Stimulated activated memory B cell treated with anti-CD40 and anti-IgM and Interleukin-4, amounts not matched to agents 10 μg/mL and 1 μg/mL and 100 μg/mL, for 72 hours (primary cell): ENCODE measurements around the gene GABPB1.
A peak's percentile ranks its signal among the peaks of the same experiment; 100 is the strongest.

Experiments
- ATAC-seq: fragments of 150-1000 bp; cut with Tn5 transposase; 2 replicates; pipeline ENCODE4 v1.10.0; 2021
- H3K27ac Mint-ChIP-seq: one replicate; pipeline ENCODE4 v1.8.0; 2022; ENCODE audit warnings: mild to moderate bottlenecking, mixed read lengths
- H3K27me3 Mint-ChIP-seq: one replicate; pipeline ENCODE4 v1.8.0; 2022; ENCODE audit warnings: mixed read lengths
- H3K36me3 Mint-ChIP-seq: one replicate; pipeline ENCODE4 v1.8.0; 2022; ENCODE audit warnings: mixed read lengths
- H3K4me1 Mint-ChIP-seq: one replicate; pipeline ENCODE4 v1.8.0; 2022; ENCODE audit warnings: mixed read lengths
- H3K4me3 Mint-ChIP-seq: one replicate; pipeline ENCODE4 v1.8.0; 2022; ENCODE audit warnings: mild to moderate bottlenecking, moderate library complexity, mixed read lengths
- H3K9me3 Mint-ChIP-seq: one replicate; pipeline ENCODE4 v1.8.0; 2022; ENCODE audit warnings: mixed read lengths

The GABPB1 gene

GRCh38 chr15:50275091-50275490 lies 79.9 kb downstream of the GABPB1 start:
- ATAC-seq, result no peak
- no peaks in the 10 kb centered on the region for H3K9me3 Mint-ChIP-seq
- no peak overlapping the region for H3K4me3 Mint-ChIP-seq
- no peaks in the 10 kb centered on the region for H3K27me3 Mint-ChIP-seq
- no peaks in the 10 kb centered on the region for H3K4me1 Mint-ChIP-seq
- peaks cover 16% of the 10 kb centered on the region for H3K36me3 Mint-ChIP-seq
- no peak overlapping the region for H3K27ac Mint-ChIP-seq

GRCh38 chr15:50267577-50267976 lies 87.4 kb downstream of the GABPB1 start:
- H3K4me1 Mint-ChIP-seq, result peaks cover 6% of the 10 kb centered on the region
- H3K27me3 Mint-ChIP-seq, result peaks cover 17% of the 10 kb centered on the region
- no peak overlapping the region for H3K27ac Mint-ChIP-seq
- H3K4me3 Mint-ChIP-seq, result no peak overlapping the region
- no peak for ATAC-seq
- H3K36me3 Mint-ChIP-seq, result peaks cover 6% of the 10 kb centered on the region
- H3K9me3 Mint-ChIP-seq, result peaks cover 4% of the 10 kb centered on the region

GRCh38 chr15:50265620-50266019 lies 89.4 kb downstream of the GABPB1 start, which contains the start of gene HDC:
Gene HDC (minus strand): TSS chr15:50265726. CDS start chr15:50265623, 103 bp downstream.
- Mint-ChIP-seq H3K4me3 (no peak within 1 kb of the TSS), H3K27ac (no peak within 1 kb of the TSS), H3K27me3 (peaks cover 17% of the 10 kb centered on the region), H3K9me3 (peaks cover 4% of the 10 kb centered on the region), H3K36me3 (peaks cover 6% of the 10 kb centered on the region), H3K4me1 (peaks cover 23% of the 10 kb centered on the region)
- ATAC-seq, result no peak

GRCh38 chr15:50262533-50262932 lies 92.5 kb downstream of the GABPB1 start:
- Mint-ChIP-seq H3K27me3 (peaks cover 17% of the 10 kb centered on the region), H3K27ac (no peak overlapping the region), H3K36me3 (peaks cover 6% of the 10 kb centered on the region), H3K9me3 (peaks cover 4% of the 10 kb centered on the region), H3K4me1 (peaks cover 28% of the 10 kb centered on the region), H3K4me3 (no peak overlapping the region)
- ATAC-seq, result peak; percentile 62

GRCh38 chr15:50261981-50262380 lies 93.0 kb downstream of the GABPB1 start:
- ATAC-seq, result no peak
- H3K4me1 Mint-ChIP-seq, result peaks cover 28% of the 10 kb centered on the region
- H3K9me3 Mint-ChIP-seq, result peaks cover 1% of the 10 kb centered on the region
- peaks cover 2% of the 10 kb centered on the region for H3K36me3 Mint-ChIP-seq
- no peak overlapping the region for H3K4me3 Mint-ChIP-seq
- peaks cover 12% of the 10 kb centered on the region for H3K27me3 Mint-ChIP-seq
- no peak overlapping the region for H3K27ac Mint-ChIP-seq

- no peaks in the 10 kb centered on the region for H3K9me3 Mint-ChIP-seq
- H3K36me3 Mint-ChIP-seq, result no peaks in the 10 kb centered on the region
- peaks cover 28% of the 10 kb centered on the region for H3K4me1 Mint-ChIP-seq
- peaks cover 8% of the 10 kb centered on the region for H3K27me3 Mint-ChIP-seq
- H3K4me3 Mint-ChIP-seq, result no peak overlapping the region
- ATAC-seq, result peak; percentile 2
- H3K27ac Mint-ChIP-seq, result peak overlapping the region; percentile 40
These were observed 94.0 kb downstream of the GABPB1 start for GRCh38 chr15:50260969-50261496.

GRCh38 chr15:50259276-50259675 lies 95.7 kb downstream of the GABPB1 start:
- no peak for ATAC-seq
- Mint-ChIP-seq H3K27me3 (peaks cover 8% of the 10 kb centered on the region), H3K4me1 (peaks cover 28% of the 10 kb centered on the region), H3K4me3 (no peak overlapping the region), H3K36me3 (no peaks in the 10 kb centered on the region), H3K27ac (no peak overlapping the region), H3K9me3 (no peaks in the 10 kb centered on the region)

- peaks cover 25% of the 10 kb centered on the region for H3K4me1 Mint-ChIP-seq
These were observed 97.1 kb downstream of the GABPB1 start for GRCh38 chr15:50257924-50258323.

GRCh38 chr15:50257332-50257731 lies 97.7 kb downstream of the GABPB1 start:
- no peak overlapping the region for H3K4me3 Mint-ChIP-seq
- peaks cover 19% of the 10 kb centered on the region for H3K4me1 Mint-ChIP-seq
- H3K9me3 Mint-ChIP-seq, result no peaks in the 10 kb centered on the region
- H3K27me3 Mint-ChIP-seq, result no peaks in the 10 kb centered on the region
- ATAC-seq, result no peak
- no peaks in the 10 kb centered on the region for H3K36me3 Mint-ChIP-seq
- no peak overlapping the region for H3K27ac Mint-ChIP-seq

More at GRCh38 chr15:50257924-50258323, 97.1 kb downstream of the GABPB1 start:
- Mint-ChIP-seq H3K27ac (no peak overlapping the region), H3K27me3 (peaks cover 2% of the 10 kb centered on the region), H3K9me3 (no peaks in the 10 kb centered on the region), H3K4me3 (no peak overlapping the region), H3K36me3 (no peaks in the 10 kb centered on the region)
- no peak for ATAC-seq

GRCh38 chr15:50256188-50257041 lies 98.6 kb downstream of the GABPB1 start:
- ATAC-seq, result no peak
- Mint-ChIP-seq H3K36me3 (no peaks in the 10 kb centered on the region), H3K9me3 (no peaks in the 10 kb centered on the region), H3K27me3 (no peaks in the 10 kb centered on the region), H3K27ac (no peak overlapping the region), H3K4me1 (peaks cover 12% of the 10 kb centered on the region), H3K4me3 (no peak overlapping the region)

GRCh38 chr15:50252556-50252955 lies 102.4 kb downstream of the GABPB1 start:
- no peak overlapping the region for H3K27ac Mint-ChIP-seq
- H3K36me3 Mint-ChIP-seq, result no peaks in the 10 kb centered on the region
- no peaks in the 10 kb centered on the region for H3K9me3 Mint-ChIP-seq
- no peak for ATAC-seq
- H3K4me3 Mint-ChIP-seq, result no peak overlapping the region
- peaks cover 8% of the 10 kb centered on the region for H3K4me1 Mint-ChIP-seq
- no peaks in the 10 kb centered on the region for H3K27me3 Mint-ChIP-seq

- Mint-ChIP-seq H3K27ac (no peak overlapping the region), H3K4me1 (peaks cover 8% of the 10 kb centered on the region), H3K4me3 (no peak overlapping the region), H3K36me3 (no peaks in the 10 kb centered on the region), H3K27me3 (no peaks in the 10 kb centered on the region), H3K9me3 (no peaks in the 10 kb centered on the region)
- no peak for ATAC-seq
These were observed 103.3 kb downstream of the GABPB1 start for GRCh38 chr15:50251638-50252182.

- Mint-ChIP-seq H3K4me3 (no peak overlapping the region), H3K27ac (no peak overlapping the region), H3K36me3 (no peaks in the 10 kb centered on the region), H3K9me3 (no peaks in the 10 kb centered on the region), H3K27me3 (no peaks in the 10 kb centered on the region), H3K4me1 (peaks cover 8% of the 10 kb centered on the region)
- ATAC-seq, result no peak
These were observed 104.1 kb downstream of the GABPB1 start for GRCh38 chr15:50250760-50251394.

GRCh38 chr15:50249704-50250103 lies 105.3 kb downstream of the GABPB1 start:
- H3K4me1 Mint-ChIP-seq, result peaks cover 8% of the 10 kb centered on the region
- no peak overlapping the region for H3K27ac Mint-ChIP-seq
- no peaks in the 10 kb centered on the region for H3K36me3 Mint-ChIP-seq
- H3K4me3 Mint-ChIP-seq, result no peak overlapping the region
- no peaks in the 10 kb centered on the region for H3K9me3 Mint-ChIP-seq
- no peak for ATAC-seq
- no peaks in the 10 kb centered on the region for H3K27me3 Mint-ChIP-seq

GRCh38 chr15:50248994-50249582 lies 105.9 kb downstream of the GABPB1 start:
- H3K27me3 Mint-ChIP-seq, result no peaks in the 10 kb centered on the region
- H3K4me3 Mint-ChIP-seq, result no peak overlapping the region
- no peaks in the 10 kb centered on the region for H3K9me3 Mint-ChIP-seq
- no peak for ATAC-seq
- no peak overlapping the region for H3K27ac Mint-ChIP-seq
- no peaks in the 10 kb centered on the region for H3K36me3 Mint-ChIP-seq
- H3K4me1 Mint-ChIP-seq, result peaks cover 8% of the 10 kb centered on the region
